GM19351 (cell line): ENCODE results near the gene KCTD3.

Experiments
- ATAC-seq: cut with Tn5 transposase; IDR thresholded peaks from one replicate; pipeline ENCODE4 v1.9.1; 2021; ENCODE audit warnings: mild to moderate bottlenecking, moderate library complexity; ENCODE audit not compliant: unreplicated experiment

The KCTD3 gene

DNA sequence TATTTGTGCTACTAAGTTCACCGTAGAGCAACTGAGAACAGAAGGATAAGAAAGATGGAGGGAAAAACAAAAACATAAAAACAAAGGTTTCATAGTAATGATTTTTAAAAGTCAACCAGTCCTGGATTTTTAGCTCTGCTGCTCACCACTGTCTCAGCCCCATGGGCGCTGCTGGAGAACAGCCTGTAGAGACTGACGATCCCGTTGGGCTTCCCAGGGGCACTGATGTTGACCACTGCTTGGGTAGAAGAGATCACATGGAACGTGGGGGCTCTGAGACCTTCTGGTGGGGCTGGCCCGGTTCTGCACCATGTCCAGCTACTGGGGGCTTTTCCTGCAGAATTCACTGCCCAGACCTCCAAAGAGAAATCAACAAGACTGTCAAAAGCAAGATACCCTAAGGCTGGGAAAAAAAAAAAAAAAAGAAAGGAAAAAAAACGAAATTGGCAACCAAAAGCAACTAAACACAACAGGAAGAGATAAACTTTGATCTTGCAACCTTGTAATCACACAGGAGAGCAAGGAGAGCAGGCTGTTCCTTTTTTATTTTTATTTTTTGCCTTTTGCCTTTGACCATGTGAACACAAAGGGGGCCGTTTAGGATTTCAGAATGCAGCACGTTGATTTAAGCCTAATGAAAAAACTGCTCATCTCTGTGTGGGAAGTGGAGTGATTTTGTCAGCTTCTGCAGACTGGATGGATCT is 83.5 kb downstream of the KCTD3 start:
- ATAC-seq, result no peak

DNA sequence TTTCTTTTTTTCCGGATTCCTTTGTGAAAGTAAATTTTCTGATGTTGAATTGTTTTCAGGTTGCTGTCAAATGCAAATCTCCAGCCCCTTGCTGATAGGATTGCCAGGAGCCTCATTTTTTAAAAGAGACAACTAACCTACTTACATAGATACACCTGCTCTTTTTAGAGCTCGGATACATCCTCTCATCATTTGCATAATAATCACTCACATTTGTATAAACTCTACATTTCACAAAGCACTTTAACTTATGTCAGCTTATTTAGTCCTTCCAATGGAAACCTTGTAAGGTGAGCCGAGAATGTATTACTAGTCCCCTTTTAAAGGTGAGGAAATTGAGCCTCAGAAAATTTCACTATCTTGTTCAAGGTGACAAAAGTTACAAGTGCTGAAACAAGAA is 84.8 kb downstream of the KCTD3 start:
- no peak for ATAC-seq

DNA sequence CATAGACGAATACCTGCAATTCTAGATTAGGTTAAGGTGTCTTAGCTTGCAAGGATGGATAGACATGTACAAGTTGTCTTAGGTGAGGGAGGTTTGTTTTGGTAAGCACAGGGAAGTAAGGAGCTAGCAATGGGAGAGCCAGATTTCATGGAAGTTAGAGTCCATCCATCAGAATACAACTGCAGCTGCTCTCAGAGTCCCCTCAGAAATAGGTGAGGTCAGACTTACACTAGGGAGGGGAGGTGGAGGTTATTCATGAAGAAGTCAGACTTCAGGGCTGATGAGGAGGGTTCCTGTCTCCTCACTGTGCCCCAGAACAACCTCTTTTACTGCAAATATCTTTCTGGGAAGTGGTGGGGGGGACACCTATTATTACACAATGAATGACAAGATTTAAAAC is 85.3 kb downstream of the KCTD3 start:
- no peak for ATAC-seq

DNA sequence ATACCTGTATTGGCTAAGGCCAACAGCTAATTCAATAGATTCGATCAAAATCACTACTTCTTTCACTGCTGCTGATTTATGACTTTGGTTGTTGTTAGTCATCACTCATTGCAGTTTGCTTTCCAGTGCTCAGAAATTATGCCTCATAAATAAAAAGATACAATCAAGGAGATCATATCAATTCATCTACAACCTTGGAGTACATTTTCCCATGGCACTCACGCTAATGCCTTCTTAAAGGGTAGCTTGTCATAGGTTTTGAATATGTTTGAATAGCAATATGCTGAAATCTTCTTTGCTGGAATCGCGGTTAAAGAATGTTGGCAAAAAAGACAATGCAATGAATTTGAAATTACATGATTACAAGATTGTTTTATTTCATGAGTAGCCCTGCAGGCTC is 89.9 kb downstream of the KCTD3 start:
- no peak for ATAC-seq

DNA sequence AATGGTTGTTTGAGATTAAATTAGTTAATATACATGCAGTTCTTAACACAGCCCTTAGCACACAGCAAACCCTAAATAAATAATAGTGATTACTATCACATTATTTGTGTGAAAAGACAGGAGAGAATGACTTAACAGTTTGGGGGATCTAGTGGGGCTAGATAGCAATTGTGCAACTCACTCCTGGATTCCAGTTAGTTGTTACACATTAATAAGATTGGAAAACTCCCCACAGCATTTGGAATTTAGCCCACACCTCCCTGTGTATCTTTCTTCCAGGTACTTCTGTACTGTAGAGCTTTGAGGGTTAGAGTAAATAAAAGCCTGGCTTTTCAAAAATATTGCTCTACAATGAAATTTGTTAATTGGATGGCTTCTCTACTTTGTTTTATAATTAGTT is 93.2 kb downstream of the KCTD3 start:
- ATAC-seq, result no peak

DNA sequence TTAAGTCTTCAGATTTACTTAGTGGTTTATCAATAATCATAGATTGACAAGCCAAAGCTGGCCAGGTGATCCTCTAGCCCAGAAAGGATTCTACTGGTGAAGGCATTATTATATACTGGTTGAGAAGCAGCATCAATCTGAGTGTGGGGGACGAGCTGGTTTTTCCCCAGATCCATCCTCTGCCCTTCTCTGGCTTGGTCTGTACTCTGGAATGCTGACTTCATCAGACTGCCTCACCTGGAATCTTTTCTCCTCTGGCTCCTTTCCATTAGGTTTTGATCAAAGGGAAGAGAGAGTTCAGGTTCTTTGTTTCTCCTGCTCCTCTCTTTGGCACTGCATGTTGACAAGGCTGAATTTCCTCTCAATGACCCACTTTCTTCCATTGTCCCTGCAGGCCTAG is 93.9 kb downstream of the KCTD3 start:
- ATAC-seq, result no peak

DNA sequence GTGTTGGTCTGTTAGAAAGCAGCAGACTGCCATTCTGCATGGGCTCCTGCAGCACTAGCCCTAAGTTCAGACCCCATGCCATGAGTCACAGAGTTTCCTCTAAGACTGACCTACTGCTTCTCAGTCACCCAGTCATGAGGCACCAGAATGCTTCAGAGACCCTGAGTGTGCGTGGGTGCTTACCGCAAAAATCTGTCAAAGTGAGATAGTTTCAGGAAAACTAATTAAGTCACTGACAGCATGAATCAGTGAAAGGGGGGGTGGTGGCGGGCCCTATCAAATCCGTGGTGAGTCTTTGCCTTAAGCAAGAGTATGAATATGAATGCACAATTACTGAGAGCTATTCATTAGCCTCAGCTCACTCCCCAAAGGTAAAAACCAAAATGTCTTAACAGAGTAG is 98.1 kb downstream of the KCTD3 start:
- peak; percentile 58 for ATAC-seq

DNA sequence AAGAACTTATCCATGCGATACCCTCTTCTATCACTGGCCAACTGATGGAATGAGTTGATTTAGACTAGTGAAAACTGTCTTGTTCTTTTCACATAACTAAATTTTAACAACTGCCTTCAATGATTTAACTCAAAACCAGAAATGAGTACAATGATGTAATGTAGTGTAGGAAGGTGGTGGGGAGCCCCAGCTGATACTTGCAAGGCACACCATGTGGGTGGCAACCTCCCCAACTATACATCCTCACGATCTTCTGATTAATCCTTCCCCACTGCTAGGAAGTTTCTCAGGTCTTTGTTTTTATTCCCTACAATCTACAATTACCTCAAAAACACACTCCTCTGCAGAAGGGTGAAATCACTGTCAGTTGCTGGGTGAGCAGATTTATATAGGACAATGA is 100.7 kb downstream of the KCTD3 start:
- no peak for ATAC-seq

DNA sequence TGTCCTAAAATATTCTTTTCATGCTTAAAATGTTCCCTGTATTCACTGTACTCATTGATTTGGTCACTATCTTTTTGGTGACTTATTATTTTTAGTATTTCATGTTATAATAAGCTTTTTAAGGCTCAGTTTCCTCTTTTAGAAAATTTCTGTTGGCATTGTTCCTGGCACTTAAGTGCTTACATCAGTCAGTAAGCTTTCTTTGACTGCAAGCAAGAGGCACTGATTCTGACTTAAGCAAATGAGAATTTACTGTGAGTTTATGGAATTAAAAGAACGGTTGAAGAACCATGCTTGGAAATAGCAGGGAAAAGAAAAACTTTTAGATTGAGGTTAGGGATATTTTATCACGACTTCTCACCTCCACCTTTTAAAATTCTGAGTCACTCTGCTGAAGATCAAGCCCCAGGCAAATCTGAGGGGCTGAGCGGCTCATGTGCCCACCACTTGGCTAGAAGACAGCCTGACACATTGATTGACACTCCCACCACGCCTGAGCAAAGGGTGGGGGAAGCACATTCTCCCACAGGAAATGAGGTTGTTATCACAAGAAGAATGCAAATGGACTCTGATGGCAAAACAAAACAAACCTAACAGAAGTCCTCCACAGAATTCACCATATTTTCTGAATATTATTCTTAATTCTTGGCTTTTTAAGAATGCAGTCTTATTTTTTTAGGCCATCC is 102.8 kb downstream of the KCTD3 start:
- no peak for ATAC-seq
